Placental epithelial cell (primary cell): Measurements from ENCODE around the gene COA8. TPM values are rescaled to one million over a fixed set of nuclear protein-coding genes. Genes with fewer than 3 reads are reported as not detected.

Experiments used
- small RNA-seq: library from RNA; depleted of rRNA; stranded (forward); fragments of <200 nt; gene quantifications from one replicate; pipeline ENCODE3, GENCODE V24; 2012
- total RNA-seq: library from RNA; depleted of rRNA; stranded (reverse); fragments of >200 nt; gene quantifications from 2 replicates; pipeline ENCODE4 v1.2.3, GENCODE V29; 2012

The COA8 gene, protein sequence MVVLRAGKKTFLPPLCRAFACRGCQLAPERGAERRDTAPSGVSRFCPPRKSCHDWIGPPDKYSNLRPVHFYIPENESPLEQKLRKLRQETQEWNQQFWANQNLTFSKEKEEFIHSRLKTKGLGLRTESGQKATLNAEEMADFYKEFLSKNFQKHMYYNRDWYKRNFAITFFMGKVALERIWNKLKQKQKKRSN
- 16.4 and 18.1 TPM in 2 replicates for total RNA-seq

DNA sequence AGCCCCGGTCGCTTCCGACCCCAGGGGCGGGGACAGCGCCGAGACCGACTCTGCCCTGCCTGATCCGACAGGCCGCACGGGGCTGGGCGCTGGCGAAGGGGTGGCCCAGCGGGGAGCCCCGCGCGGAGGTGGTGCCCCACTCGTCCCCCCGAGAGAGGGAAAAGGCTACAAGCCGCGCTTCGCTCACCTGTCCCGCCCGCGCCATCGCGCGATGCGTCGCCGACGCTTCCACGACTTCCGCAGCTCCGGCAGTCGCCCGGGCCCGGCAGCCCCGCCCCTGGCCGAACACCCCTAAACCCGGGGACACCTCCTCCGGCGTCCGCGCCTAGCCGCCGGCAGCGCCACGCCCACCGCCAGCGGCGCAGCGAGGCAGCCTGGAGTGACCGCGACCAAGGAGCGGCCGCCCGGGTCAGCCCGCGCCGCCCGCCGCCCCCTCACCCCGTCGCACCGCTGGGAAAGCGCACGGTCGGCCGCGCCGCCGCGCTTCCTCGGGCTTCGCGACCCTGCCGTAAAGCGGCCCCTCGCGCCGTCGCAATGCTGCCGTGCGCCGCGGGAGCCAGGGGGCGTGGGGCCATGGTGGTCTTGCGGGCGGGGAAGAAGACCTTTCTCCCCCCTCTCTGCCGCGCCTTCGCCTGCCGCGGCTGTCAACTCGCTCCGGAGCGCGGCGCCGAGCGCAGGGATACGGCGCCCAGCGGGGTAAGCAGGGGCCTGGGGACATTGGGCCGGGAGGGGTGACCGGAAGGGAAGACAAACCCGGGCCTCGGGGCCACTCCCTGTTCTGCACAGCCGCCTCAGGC is at the start of gene COA8, which contains the start of gene BAG5:
Gene COA8, plus strand, starts transcription at position 532 of the 797 bp plus-strand sequence. Its CDS starts 42 bp downstream, at position 574.
Gene BAG5, minus strand, starts transcription at position 229 of the 797 bp plus-strand sequence. CDS start 1,493 bp downstream, outside the sequence.

DNA sequence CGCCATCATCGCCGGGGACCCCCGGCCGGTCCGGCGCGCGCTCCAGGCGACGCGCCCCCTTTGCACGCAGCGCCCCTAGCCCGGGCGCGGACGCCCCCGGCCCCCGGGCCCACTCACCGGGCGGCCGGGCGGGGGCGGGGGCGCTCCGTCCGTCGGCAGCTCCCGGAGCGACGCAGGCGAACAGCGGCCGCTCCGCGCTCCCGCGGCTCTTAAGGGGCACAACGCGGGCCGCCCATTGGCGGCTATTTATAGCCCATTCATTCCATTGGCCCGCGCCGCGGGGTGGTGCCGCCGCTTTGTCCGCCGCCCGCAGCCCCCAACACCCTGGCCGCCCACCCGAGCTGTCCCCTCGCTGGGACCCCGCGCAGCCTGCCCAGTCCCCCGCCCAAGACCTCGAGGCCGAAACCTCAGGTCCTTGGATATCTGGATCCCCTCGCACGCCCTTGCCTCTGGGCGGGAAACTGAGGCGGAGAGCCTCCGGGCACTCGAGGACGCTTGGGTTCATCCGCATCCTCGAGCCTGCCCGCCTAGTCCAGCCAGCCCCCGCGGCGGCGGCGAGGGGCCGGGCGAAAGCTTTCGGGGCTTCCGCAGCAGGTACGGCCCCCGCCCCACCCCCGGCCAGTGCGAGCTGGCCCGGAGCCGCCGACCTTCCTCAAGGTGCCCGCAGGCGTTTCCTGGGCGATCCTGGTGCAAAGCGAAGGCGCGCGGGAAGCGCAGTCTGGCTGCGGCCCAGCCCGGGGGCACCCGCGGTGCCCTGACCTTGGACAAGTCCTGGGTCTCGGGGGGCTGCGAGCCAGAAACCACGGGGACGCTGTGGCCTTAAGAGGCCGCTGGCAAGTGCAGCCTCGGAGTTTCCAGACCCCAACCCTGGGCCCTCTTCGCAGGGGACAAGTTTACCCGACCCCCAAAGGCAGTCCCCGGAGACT is 39.8 kb upstream of the COA8 start, which contains the start of gene CKB:
Gene CKB, minus strand, starts transcription at position 182 of the 926 bp plus-strand sequence. CDS start 337 bp downstream, outside the sequence.

DNA sequence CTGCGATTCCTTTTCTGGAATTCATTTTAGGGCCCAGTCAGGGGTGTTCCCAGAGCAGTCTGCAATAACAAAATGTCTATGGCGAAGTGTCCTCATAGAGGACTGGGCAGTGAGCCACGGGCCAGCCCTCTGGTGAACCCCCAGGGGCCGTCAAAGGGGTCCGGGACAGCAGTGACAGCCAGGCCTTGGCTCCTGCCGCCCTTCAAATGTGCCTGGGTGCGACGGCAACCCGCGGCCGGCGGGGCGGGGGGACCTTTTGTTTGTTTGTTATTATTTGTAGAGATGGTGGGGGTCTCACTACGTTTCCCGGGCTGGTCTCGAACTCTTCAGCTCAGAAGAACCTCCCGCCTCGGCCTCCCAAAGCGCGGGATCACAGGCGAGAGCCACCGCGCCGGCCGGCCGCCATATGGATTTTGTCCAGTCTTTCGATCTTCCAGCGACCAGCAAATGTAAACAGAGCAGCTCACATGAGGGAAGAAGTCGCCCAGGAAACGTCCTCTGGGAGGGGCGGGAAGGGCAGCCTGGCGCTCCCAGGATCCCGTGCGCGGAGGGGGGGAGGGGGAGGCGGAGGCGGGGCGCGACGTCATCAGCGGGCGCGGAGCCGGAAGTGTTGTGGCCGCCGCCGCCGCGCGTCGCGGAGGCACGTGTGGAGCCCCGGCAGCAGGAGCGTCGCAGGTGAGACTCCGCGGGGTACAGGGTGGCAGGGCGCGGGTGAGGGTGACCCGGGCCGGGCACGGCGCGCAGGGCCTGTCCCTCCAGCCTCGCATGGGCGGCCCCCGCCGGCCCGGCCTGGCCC is 34.0 kb upstream of the COA8 start, which contains the start of gene TRMT61A:
Gene TRMT61A, plus strand, starts transcription at position 610 of the 796 bp plus-strand sequence. CDS start 783 bp downstream, outside the sequence.

DNA sequence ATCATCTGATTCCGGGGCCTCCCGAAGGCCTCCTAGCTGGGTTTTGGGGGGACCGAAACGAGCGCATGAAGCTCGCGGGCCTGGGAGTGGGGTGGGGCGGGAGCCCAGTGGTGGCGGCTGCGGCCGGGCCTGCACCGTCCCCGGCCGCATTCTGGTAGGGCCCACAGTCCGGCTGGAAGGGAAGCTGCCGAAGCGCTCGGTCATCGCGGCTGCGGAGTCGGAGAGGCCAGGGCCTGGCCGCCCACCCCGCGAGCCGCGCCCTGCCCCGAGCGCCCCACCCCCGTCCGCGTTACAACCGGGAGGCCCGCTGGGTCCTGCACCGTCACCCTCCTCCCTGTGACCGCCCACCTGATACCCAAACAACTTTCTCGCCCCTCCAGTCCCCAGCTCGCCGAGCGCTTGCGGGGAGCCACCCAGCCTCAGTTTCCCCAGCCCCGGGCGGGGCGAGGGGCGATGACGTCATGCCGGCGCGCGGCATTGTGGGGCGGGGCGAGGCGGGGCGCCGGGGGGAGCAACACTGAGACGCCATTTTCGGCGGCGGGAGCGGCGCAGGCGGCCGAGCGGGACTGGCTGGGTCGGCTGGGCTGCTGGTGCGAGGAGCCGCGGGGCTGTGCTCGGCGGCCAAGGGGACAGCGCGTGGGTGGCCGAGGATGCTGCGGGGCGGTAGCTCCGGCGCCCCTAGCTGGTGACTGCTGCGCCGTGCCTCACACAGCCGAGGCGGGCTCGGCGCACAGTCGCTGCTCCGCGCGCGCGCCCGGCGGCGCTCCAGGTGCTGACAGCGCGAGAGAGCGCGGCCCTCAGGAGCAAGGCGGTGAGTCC is 66.1 kb downstream of the COA8 start, which contains the start of gene KLC1:
Gene KLC1, plus strand, starts transcription at position 528 of the 819 bp plus-strand sequence. CDS start 25,354 bp downstream, outside the sequence.

Small RNA genes lying within 50 kb of the gene (small RNA-seq; reads per million reads assigned to genes)
- not detected for gene RNU4-68P
- gene RNU7-160P = not detected

Other genes with a start within 250 kb of the COA8 start
- 135 and 139 TPM in 2 replicates for gene EIF5, start 228.7 kb upstream of the COA8 start, total RNA-seq
- 88.7 and 98.3 TPM in 2 replicates for gene MARK3, start 177.5 kb upstream of the COA8 start, total RNA-seq
- gene CKB, start 40.1 kb upstream of the COA8 start, total RNA-seq = 3.7 and 11.0 TPM in 2 replicates
- 4.7 and 9.2 TPM in 2 replicates for gene TRMT61A, start 33.8 kb upstream of the COA8 start, total RNA-seq
- 18.5 and 24.5 TPM in 2 replicates for gene BAG5, start 303 bp upstream of the COA8 start, total RNA-seq
- 172 and 240 TPM in 2 replicates for gene KLC1, start 66.3 kb downstream of the COA8 start, total RNA-seq
- 11.4 and 11.5 TPM in 2 replicates for gene XRCC3, start 152.5 kb downstream of the COA8 start, total RNA-seq
- 75.8 and 104 TPM in 2 replicates for gene ZFYVE21, start 152.8 kb downstream of the COA8 start, total RNA-seq